Liver (tissue), 3 donors: ENCODE results near the gene SLC16A9.

Experiments
- ATF3 ChIP-seq: IDR thresholded peaks from 2 replicates; pipeline ENCODE4 v1.6.1; 2016; ENCODE audit warnings: antibody characterized with exemption
- CTCF ChIP-seq: fragments of 150-350 bp; IDR thresholded peaks from 2 replicates; pipeline ENCODE4 v1.5.1; 2017; ENCODE audit warnings: improper control_type of control experiment, low read depth, low read length; ENCODE audit not compliant: missing input control
- FOXA1 ChIP-seq: IDR thresholded peaks from 2 replicates; pipeline ENCODE4 v1.6.1; 2016; ENCODE audit warnings: antibody characterized with exemption
- GABPA ChIP-seq, 2 donors: IDR thresholded peaks in 1 of 2; conservative IDR thresholded peaks in 1 of 2; 2 replicates each; pipeline ENCODE4 v1.6.1; 2016; ENCODE audit warnings: antibody characterized with exemption in 2 of 2, mild to moderate bottlenecking in 1 of 2, moderate library complexity in 1 of 2
- HNF4G ChIP-seq: IDR thresholded peaks from 2 replicates; pipeline ENCODE4 v1.6.1; 2016; ENCODE audit warnings: antibody characterized with exemption
- JUND ChIP-seq, 2 donors: IDR thresholded peaks; 2 replicates each; pipeline ENCODE4 v1.6.1; 2016; ENCODE audit warnings: antibody characterized with exemption in 2 of 2
- RAD21 ChIP-seq, 2 donors: IDR thresholded peaks; 2 replicates each; pipeline ENCODE4 v1.6.1; 2016; ENCODE audit warnings: antibody characterized with exemption in 2 of 2, mild to moderate bottlenecking in 2 of 2
- REST ChIP-seq: IDR thresholded peaks from 2 replicates; pipeline ENCODE4 v1.6.1; 2016; ENCODE audit warnings: antibody characterized with exemption, mild to moderate bottlenecking
- RXRA ChIP-seq, 2 donors: IDR thresholded peaks; 2 replicates each; pipeline ENCODE4 v1.6.1; 2017 to 2018; ENCODE audit warnings: antibody characterized with exemption in 2 of 2, mild to moderate bottlenecking in 1 of 2
- TAF1 ChIP-seq: conservative IDR thresholded peaks from 2 replicates; pipeline ENCODE4 v1.6.1; 2016; ENCODE audit warnings: antibody characterized with exemption, mild to moderate bottlenecking
- ZBTB33 ChIP-seq: IDR thresholded peaks from 2 replicates; pipeline ENCODE4 v1.6.1; 2016; ENCODE audit warnings: antibody characterized with exemption
- donor health status: healthy.
- donor health status: healthy.

- TF ChIP-seq CTCF (no peak), REST (no peak), GABPA (IDR thresholded peaks at IDR 0.05 in 1 of 2, conservative IDR thresholded peaks at IDR 0.05 in 1 of 2) (no peak), RAD21 (IDR thresholded peaks at IDR 0.05) (no peak), HNF4G (no peak), TAF1 (no peak), ZBTB33 (no peak), RXRA (IDR thresholded peaks at IDR 0.05) (no peak), JUND (IDR thresholded peaks at IDR 0.05) (no peak), ATF3 (no peak), FOXA1 (no peak)
Measured at GRCh38 chr10:59618666-59619065, 91.0 kb downstream of the SLC16A9 start.
